HL-60/S4 treated with retinoic acid at 250 ng/mL for 4 days and 3 days (cell line): ENCODE measurements around the gene ABI3BP.

Experiments used
- in situ Hi-C: fragments of 300-500 bp; cut with MboI; formaldehyde crosslinking; loops from 2 replicates; pipeline ENCODE4 v1.7.0; 2022; ENCODE audit warnings: low sequenced_read_pairs

Gene ABI3BP

DNA sequence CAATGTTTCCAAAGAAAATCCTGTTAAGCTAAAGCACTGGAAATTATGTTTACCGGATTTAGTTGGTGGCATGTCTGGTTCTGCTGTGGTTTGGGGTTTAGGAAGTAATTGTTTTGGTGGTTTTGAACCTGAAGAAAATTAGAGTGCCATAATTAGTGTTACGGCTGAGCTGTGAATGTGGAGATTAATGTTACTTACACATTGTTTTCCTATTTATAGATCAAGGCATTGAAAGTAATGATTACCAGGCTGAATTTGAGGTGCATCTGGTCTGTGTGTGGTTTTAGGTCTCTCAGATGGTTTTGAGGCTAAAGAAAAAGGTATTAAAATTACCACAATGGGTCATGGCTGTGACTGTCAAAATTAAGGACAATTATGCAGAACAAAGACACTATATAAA is 155.1 kb downstream of the ABI3BP start:
- in situ Hi-C loops = no loop called here

DNA sequence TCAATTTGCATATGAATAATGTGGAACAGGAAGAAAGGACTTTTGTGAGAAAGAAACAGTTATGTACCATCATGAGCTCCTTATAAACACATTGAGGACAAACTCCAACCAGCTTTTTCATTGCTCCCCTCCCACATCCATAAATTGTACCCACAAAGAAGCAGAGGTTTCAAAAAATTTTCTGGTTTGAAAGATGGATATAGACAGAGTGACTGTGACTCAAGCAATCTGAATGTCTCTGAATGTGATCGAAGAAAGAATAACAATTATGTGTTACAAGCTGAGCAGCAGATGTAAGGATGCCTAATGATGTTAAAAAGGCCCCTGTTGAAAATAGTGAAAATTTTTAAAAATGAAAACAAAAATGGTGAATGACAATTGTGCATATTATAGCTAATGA is 156.6 kb downstream of the ABI3BP start:
- in situ Hi-C loops = no loop called here

DNA sequence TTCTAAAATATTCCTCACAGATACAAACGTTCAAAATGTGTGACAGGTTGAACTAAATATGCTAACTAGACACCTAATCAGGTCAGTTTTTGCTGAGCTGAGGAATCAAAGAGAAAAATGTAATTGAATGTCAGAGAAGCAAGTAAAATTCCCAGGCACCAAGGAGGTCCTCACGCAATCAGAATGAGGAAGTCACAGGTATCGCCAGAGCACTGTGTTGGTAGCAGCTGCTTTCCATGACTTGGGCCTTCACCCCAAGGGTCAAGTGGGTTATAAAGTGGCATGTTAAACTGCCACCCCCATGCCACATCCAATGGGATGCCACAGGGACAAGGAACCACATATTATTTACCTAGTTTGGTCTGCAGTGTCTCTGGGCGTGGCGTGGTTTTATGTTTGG is 158.9 kb downstream of the ABI3BP start:
- in situ Hi-C loops = no loop called here

DNA sequence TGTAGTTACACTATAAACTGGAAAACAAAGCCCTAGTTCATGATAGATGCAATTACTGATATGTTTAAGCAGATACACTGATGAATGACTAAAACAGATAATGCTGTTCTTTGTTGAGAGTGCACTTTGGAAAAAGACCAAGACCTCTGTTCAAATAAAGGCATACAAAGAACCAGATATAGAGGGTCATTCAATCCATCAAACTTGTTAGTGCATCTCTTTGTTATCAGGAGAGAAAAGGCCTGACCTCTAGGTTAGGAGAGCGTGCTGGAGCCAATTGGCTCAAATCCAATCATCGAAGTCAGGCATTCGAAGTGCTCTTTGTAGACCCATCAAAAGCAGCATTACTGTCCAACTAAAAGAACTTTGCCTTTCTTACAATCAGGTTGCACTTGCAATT is 159.7 kb downstream of the ABI3BP start:
- in situ Hi-C loops = no loop called here

DNA sequence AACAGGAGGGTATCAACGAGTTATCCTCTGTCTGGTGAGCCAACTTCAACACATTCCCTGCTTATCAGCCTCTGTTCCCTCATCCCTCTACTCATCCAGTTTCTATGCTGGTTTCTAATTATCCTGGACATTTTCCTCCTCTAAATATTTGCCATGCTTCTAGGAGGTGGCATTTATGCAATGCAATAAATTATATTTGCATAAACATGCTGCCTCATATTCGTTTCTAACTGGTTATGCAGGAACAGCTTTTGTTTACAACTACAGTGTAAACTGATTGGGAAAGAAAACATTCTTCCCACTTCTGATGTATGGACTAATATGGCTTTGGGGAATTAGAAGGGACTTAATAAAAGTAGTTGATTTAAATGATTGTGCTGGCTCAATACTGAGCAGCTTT is 161.6 kb downstream of the ABI3BP start:
- in situ Hi-C loops = no loop called here

DNA sequence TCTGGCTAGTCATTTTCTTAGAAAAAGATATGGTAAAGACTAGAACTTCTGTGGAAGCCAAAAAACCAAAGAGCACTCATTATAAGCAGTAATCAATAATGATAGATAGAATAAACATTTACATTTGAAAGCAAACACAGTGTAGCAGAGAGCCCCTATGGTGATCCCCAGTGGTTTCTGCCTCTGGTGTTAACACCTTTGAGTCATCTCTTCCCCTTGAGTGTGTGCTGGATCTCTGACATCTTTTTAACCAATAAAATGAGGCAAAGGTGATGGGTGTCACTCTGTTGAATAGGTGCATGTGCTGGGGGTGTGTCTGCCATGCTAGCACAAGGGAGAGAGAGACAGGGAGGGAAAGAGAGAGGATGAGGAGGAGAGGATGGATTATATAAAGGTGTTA is 162.3 kb downstream of the ABI3BP start:
- in situ Hi-C loops = no loop called here

DNA sequence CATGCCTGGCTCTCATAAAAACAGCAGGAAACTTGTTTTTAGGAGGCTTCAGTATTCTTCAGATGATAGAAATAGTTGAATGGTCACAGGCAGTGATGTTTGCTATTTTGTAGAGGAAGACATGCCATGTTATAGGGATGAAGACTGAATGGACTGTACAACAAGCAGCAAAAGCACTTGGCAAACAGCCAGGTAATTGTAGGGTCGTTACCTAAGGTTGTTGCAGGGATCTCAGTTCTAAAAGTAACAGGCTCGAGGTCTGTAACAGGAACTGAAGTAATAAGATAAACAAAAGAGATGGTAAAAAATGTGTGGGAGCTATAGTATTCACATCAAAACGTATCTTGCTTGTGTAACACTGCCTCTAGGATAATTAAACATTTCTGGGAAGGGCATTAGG is 167.6 kb downstream of the ABI3BP start:
- in situ Hi-C loops = no loop called here

DNA sequence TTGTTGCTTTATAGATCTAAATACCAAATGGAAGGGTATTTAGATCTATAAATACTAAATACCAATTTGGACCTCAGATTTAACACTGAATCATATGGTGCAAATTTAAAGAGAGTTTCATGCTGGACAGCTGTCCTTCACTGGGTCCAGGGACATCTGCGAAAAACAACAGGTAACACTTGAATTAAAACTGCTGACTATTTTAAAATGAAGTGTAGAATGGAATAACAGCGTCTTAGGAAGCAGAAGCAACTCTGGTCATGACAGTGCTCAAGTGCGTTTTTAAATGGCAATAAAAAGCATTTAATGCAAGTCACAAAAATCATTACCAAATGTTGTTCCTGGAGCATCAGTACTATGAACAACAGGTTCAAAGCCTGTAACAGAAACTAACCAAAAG is 177.6 kb downstream of the ABI3BP start:
- in situ Hi-C loops = no loop called here

DNA sequence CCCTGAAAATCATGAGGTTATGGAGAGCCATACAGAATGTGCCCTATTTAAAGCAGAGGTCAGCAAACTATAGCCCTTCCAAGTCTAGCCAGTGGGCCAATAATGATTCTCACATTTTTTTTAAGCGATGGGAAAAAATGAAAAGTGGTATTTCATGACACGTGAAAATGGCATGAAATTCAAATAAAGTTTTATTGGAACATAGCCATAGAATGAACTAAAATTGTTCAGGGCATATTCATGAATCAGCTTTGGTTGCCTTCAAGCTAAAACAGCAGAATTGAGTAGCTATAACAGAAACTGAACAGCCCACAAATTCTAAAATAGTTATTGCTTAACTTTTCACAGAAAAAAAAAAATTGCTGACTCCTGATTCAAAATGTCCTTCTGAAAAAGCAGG is 179.4 kb downstream of the ABI3BP start:
- in situ Hi-C loops = no loop called here

DNA sequence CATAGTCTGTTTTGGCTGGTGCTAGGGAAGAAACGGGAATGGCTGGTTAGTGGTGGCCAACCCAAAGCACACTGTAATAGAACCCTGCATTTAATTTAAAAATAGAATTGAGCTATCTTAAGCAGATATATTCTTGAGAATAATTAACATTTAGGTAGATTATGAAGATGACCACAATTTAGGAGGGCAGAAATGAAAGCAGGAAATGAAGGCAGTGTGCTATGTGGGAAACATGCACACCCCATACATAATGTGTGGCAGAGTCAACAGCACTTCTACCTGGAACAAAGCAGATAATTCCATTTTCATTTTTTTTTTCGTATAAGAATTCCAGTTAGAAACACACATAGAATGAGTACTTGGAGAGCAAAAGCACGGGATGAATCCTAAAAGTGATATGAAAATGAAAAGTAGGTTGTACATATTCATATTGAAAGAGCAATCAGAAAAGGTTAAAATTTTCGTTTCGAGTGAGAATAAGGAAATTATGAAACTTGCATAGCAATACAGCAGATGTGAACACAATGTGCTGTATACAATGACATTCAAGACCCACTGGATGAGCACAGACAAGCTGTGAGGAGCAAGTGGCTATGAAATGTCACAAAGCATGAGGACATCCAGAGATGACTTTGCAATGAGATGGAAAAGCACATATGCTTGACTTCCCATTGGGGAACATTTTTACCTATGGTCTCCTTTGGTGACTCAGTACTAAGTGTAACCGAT is 181.3 kb downstream of the ABI3BP start:
- in situ Hi-C loops = no loop called here

DNA sequence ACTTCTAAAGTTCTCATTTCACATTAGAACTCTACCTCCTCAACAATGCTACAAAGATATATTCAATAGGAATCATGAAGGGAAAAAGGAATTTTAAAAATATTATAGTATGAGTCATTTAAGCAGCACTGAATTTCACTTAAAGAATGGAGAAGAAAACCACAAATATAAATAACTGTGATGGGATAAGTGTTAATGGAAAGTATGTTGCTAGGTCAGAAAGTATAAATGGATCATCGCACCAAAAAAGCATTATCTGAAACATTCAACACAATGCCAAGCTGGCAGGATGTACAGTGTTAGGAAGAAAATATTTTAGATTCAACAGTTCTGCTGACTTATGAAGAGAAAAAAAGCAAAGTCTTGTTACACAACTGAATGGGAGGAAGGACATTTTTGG is 182.6 kb downstream of the ABI3BP start:
- in situ Hi-C loops = no loop called here

DNA sequence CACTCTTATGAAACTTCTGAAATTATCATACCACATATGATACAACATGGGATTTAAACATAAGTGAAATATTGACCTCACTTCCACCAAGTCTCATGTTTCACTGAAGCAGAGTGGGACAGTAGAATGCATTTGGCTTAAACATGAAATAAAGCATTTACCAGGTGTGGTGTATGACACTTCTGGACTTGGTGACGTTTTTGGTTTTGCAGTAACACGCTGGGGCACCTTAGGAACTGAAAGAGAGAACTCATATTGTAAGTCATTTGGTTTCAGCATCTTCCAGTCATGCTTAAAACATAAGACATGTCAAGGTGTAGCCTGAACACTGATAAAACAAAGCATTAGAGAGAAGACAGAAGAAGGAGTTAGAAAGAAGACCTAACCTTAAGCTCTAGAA is 188.6 kb downstream of the ABI3BP start:
- in situ Hi-C loops = no loop called here

DNA sequence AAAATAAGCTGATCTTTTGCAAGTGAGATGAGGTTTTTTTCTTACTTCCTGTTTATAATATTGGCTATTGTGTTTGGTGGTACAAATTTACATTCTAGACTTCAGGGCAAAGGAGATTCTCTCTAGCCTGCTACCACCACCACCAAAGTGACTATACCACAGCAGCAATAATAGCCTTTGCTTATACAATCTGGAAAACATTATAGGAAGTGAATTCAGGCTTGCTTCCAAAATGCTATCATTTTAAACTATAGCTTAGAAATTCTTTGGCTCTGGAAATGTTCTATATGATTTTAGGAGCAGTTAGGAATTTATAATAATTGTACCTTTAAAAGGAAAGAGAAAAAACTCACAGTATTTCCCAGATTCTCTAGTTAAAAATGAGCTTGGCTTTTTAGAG is 189.5 kb downstream of the ABI3BP start:
- in situ Hi-C loops = no loop called here

DNA sequence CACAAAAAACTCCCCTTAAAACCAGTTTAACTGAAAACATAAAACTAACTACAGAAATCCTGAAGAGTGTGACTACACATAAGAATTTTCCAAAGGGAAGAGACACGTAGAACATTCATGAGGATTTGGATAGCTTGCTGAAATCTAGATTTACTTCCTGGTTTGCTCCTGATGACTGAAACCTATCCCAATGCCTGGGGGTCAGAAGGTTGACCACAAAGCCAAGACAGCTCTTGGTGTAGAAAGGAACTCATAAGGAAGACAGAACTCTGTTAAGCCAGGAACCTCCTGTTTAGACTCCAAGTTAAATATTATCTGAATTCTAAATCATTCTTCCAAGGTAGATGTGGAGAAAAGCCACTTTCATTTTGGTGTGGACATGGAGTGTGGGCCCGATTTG is 191.1 kb downstream of the ABI3BP start:
- in situ Hi-C loops = no loop called here

DNA sequence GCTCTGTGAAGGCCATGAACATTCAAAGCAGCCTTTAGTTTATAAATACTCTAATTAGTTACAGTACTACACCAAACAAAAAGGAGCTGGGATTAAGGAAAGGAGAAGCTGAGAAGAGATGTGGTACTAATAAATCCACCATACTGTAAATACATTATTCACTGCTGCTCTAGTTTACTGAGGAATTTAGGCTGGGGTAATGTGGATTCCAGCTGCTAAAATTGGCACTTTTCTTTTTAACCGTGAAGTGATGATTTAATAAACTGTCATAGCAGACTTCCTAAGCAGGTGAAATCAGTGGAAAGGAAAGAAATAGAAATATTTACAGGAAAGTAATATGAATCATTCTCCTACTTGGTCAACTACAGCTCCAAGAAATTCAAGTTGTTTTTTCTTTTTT is 195.2 kb downstream of the ABI3BP start:
- in situ Hi-C loops = no loop called here

DNA sequence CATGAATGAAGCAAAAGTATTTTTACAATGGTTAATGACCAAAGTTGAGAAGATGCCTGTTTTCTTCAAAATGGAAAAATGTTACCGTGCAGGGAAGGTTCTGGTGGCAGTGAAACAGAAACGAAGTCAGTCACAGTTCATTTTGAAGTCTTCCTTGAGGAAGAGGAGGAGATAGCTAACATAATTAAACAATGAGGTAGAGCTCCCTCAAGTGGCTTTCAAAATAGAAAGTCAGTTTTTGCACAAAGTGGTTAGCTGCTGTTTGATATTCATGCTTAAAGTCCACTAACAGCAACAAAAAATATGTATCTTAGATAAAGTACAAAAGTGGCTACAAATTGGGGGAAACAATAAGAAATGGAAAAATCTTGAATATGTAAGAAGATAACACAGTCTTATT is 196.7 kb downstream of the ABI3BP start:
- in situ Hi-C loops = no loop called here

DNA sequence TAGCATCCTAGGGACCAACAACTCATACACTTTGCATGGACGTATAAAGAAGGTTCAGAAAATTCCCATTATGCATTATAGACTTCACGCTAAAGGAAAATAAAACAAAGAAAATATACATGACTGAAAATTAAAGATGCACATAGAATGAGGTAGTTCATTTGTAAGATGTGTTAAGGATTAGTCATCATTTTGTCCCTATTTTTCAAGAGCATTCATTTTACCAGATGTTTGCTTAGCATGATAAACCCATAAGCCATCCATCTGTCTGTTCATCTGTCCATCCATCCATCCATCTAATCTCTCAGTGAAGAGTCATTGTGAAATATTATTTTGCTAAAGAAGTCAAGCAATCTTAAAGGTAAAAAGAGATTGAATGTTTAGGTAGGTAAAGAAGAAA is 203.6 kb downstream of the ABI3BP start:
- in situ Hi-C loops = no loop called here

DNA sequence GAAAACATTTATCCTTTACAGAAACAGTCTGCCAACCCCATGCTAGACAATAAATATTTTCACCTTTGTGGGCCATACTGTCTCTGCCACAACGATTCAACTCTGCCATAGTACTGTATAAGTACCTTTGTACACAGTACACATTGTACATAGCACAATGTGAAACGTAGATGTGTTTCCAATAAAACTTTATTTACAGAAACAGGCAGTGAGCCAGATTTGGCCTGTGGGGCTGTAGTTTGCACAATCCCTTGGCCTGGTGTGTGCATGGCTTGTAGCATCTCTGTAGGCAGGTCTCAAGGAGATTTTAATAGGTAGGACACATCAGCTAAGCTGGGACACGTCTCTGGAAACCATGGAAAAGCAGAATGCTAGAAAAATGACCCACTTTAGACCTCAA is 209.6 kb downstream of the ABI3BP start:
- in situ Hi-C loops = no loop called here

DNA sequence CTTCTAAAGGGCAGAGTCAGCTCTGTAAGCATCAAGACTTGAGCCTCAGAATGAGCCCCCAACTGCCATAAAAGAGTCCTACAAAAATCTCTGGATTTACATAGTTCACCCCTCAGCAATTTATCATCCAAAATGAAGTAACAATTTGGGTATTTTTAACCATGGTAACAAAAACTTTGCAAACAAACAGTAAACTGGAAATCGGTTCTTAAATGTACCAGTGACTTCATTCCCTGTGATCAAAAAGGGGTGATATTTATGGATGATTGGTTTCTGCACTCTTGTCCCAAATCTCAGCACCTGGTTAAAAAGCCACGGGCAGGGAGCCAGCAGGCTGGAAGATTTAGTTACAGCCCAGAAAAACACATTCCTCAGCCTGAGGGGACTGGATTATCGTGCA is 210.3 kb downstream of the ABI3BP start:
- in situ Hi-C loops = no loop called here

DNA sequence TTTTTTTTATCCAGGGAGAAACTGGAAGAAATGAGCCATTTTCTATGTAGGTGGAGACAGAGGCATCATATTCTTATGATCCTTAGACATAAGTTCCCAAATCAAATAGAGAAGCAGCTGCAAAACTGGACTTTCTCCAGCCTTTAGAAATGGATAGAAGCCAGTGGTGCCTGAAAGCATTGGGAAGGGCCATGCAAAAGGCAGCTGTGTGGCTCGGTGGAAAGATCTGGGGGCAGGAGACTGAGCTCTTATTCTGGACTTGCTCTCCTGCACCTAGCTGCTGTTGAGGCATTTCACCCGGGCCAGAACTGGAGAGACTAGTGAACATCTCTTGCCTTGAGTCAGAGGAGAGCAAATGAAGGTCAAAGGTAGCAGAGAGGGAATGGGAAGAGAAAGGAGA is 210.9 kb downstream of the ABI3BP start:
- in situ Hi-C loops = no loop called here

DNA sequence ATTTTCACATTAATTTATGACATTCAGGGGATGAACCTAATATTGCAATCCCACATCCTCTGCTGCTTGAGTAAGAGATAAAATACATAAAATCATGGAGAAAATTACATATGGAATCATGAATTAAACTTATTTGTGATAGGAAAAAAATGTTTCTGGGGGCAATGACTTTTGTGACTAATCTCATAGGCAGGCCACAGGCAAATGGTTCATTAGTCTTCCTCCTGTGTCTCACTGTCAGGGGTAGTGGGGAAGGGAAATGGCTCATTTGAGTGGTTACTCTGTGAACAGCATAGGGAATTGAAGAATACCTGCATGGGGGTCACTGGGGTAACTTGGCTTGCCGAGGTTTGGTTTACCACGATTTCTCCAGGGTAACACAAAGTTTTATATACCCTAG is 211.9 kb downstream of the ABI3BP start:
- in situ Hi-C loops = no loop called here

DNA sequence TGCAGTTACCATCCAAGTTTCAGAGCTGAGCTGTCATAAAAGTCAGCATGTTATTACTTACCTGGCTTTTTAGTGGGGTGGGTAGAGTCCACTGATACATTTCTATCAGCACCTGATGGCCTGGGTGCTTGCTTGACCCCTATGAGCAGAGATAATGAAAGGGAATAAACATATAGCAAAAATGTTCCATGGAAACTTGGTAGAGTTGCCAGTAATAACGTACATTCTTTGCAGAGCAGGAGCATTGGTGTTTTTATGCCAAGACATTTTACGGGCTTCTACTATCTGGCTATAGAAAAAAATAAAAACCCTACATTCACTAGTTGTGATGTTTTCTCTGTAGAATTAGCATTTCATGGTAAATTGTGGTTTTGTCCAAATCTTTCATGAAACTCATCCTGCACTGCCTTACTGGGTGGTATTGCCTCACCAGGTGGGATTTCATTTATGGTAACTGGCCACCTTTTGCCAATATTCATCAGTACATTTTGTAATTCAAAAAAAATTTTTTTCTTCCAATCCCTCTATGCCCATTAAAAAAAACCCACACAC is 213.1 kb downstream of the ABI3BP start:
- in situ Hi-C loops = no loop called here

DNA sequence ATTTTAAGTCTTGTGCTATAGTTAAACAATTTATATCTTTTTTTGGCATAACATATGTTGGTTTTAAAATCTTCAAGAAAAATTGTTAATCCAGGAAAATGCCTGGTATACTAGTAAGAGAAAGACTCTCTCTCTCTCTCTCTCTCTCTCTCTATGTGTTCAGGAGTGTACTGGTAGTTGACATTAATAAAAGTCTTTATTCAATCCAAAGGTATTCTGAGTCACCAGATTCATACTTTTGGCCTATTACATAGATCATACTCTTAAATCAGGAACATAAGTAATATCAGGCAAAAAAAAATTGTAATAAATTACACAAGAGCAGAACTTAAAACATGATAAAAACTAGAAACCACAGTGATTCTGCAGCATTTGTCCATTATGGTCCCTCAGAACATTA is 213.7 kb downstream of the ABI3BP start:
- in situ Hi-C loops = no loop called here
